GM19397 (cell line): ENCODE results near the gene HMG20B.

Source experiments
- ATAC-seq: cut with Tn5 transposase; IDR thresholded peaks from one replicate; pipeline ENCODE4 v1.9.1; 2021; ENCODE audit warnings: mild to moderate bottlenecking, moderate library complexity; ENCODE audit not compliant: unreplicated experiment

The HMG20B gene

GRCh38 chr19:3536429-3537100 is 36.2 kb upstream of the HMG20B start:
- ATAC-seq = no peak

GRCh38 chr19:3537101-3537437 is 35.7 kb upstream of the HMG20B start:
- no peak for ATAC-seq

GRCh38 chr19:3537438-3538240 is 35.1 kb upstream of the HMG20B start:
- ATAC-seq = no peak

- ATAC-seq = no peak
These were observed 34.4 kb upstream of the HMG20B start for GRCh38 chr19:3538258-3538929.

- no peak for ATAC-seq
These were observed 33.6 kb upstream of the HMG20B start, which contains the start of gene TEKTIP1 for GRCh38 chr19:3538965-3539755. TSS of gene TEKTIP1 (plus strand) at chr19:3539174. CDS start at chr19:3539178, 4 bp downstream.

GRCh38 chr19:3539756-3540118 is 33.0 kb upstream of the HMG20B start:
- no peak for ATAC-seq

GRCh38 chr19:3543150-3544057 is 29.3 kb upstream of the HMG20B start:
- ATAC-seq = no peak

GRCh38 chr19:3544058-3544376 is 28.7 kb upstream of the HMG20B start:
- ATAC-seq = no peak

- ATAC-seq = no peak
These were observed 27.7 kb upstream of the HMG20B start for GRCh38 chr19:3544742-3545668.

GRCh38 chr19:3545669-3546034 is 27.1 kb upstream of the HMG20B start:
- ATAC-seq = no peak

- no peak for ATAC-seq
These were observed 26.6 kb upstream of the HMG20B start for GRCh38 chr19:3546119-3546518.

GRCh38 chr19:3547301-3547731 is 25.4 kb upstream of the HMG20B start:
- ATAC-seq = no peak

- no peak for ATAC-seq
These were observed 24.9 kb upstream of the HMG20B start for GRCh38 chr19:3547767-3548282.

GRCh38 chr19:3548606-3549005 is 24.1 kb upstream of the HMG20B start:
- no peak for ATAC-seq

GRCh38 chr19:3549816-3550215 is 22.9 kb upstream of the HMG20B start:
- no peak for ATAC-seq

GRCh38 chr19:3550947-3551791 is 21.6 kb upstream of the HMG20B start:
- ATAC-seq = no peak

GRCh38 chr19:3551792-3552095 is 21.0 kb upstream of the HMG20B start:
- no peak for ATAC-seq
